Measurements from ENCODE around the gene KNCN. TPM values are rescaled to one million over a fixed set of nuclear protein-coding genes. Genes with fewer than 3 reads are reported as not detected.

Gene KNCN
- total RNA-seq, 1 donor from 2014 or later: not detected

DNA sequence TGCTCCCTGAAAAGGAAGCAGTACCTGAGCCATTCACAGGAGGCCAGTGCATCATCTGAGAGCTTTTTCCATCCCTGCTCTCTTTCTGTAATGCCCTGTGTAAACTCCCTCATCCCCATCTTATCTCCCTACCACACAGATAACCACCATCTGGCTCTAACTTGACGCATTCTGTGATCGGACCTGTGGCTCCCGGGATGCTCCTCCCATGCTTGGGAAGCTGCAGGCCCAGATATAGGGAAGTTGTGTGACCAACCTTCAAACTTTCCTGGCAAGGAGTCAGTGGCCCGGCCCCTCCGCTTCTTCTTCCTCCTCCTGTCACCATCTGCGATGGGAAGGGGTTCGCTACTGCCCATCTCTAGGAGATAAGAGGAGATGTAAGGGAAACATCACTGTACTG is 31.5 kb upstream of the KNCN start:
- H3K36me3 ChIP-seq (ENCODE audit: control insufficient read depth, insufficient read depth, low read length): no peaks in the 10 kb centered on the region

DNA sequence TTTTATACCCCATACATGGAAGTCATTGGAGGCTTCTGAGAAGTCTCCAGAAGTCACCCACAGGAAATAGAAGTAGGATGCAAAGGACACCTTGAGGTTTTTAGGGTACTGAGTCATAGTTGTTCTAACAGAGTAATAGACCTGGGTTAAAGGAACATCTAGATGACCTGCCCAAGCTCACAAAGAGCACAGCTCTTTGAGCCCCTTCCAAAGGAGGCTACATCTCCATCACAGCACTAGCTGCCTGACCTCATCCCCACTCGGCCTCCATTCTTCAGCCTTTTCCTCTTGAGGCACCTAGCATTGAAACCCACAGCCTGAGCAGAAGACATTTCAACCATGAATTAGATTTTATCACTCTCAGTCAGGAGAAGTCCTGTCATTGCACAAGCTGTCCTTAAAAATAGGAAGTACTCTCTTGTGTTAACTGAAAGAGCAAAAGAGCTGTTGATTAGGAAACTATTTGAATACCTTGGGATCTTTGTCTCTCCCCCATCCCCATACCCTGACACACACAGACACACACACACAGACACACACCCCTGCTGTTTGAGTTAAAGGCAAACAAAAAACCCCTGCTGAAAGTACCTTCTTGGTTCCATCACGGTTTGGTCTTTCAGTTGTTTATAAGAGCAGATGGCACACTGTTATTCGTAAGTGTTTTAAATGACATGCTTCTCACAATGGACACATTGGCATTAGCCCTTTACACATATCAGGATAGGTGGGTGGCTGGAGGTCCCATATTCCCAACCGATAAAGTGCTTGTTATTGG is 30.4 kb upstream of the KNCN start:
- TF ChIP-seq, protein P1, sequence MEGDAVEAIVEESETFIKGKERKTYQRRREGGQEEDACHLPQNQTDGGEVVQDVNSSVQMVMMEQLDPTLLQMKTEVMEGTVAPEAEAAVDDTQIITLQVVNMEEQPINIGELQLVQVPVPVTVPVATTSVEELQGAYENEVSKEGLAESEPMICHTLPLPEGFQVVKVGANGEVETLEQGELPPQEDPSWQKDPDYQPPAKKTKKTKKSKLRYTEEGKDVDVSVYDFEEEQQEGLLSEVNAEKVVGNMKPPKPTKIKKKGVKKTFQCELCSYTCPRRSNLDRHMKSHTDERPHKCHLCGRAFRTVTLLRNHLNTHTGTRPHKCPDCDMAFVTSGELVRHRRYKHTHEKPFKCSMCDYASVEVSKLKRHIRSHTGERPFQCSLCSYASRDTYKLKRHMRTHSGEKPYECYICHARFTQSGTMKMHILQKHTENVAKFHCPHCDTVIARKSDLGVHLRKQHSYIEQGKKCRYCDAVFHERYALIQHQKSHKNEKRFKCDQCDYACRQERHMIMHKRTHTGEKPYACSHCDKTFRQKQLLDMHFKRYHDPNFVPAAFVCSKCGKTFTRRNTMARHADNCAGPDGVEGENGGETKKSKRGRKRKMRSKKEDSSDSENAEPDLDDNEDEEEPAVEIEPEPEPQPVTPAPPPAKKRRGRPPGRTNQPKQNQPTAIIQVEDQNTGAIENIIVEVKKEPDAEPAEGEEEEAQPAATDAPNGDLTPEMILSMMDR (IDR thresholded peaks at IDR 0.05; ENCODE audit: insufficient read depth, low read length, poor library complexity, severe bottlenecking): no peak
- Histone ChIP-seq H3K4me3 (ENCODE audit: low read depth, low read length) (no peak overlapping the region), H3K36me3 (ENCODE audit: control insufficient read depth, insufficient read depth, low read length) (no peaks in the 10 kb centered on the region), H3K27me3 (ENCODE audit: control insufficient read depth, insufficient read depth, low read length) (no peaks in the 10 kb centered on the region)
- no peak for DNase-seq (ENCODE audit: low read depth)

More for the DNA sequence above, 31.5 kb upstream of the KNCN start:
- Histone ChIP-seq H3K27me3 (ENCODE audit: control insufficient read depth, insufficient read depth, low read length) (no peaks in the 10 kb centered on the region), H3K4me3 (ENCODE audit: low read depth, low read length) (no peak overlapping the region)
- TF ChIP-seq, protein P1 (IDR thresholded peaks at IDR 0.05; ENCODE audit: insufficient read depth, low read length, poor library complexity, severe bottlenecking): no peak
- no peak for DNase-seq (ENCODE audit: low read depth)

DNA sequence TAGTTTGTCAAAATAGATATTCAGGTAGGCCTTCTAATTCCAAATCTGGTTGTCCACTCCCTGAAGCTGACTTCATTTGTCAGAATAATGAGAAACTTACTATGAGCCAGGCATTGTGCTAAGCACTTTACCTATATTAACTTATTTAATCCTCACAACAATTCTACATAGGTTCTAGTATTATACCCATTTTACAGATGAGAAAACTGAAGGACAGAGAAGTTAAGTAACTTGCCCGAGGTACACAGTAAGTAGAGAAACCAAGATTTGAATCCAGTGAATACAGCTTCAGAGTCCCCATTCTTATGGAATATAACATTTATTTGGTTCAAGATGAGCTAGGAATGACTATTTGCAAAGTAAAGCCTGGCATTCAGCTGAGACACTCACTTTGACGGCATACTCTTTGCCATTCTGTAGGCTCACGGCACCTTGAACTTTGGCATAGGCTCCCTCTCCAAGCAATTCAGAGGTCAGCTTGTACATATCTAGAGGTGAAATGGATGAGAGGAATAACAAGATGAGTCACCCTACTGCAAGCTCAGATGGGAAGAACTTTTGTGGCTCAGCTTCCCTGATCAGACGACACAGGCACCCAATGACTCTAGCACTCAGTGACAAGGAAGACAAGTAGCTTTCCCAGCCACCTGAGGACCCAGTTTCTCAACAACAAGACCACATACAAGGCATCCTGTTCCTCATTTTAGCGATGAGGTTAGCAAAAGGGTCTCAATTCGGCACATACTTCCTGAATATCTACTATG is 28.9 kb upstream of the KNCN start:
- TF ChIP-seq, protein P1 (IDR thresholded peaks at IDR 0.05; ENCODE audit: insufficient read depth, low read length, poor library complexity, severe bottlenecking): no peak
- no peak for DNase-seq (ENCODE audit: low read depth)
- Histone ChIP-seq H3K27me3 (ENCODE audit: control insufficient read depth, insufficient read depth, low read length) (no peaks in the 10 kb centered on the region), H3K4me3 (ENCODE audit: low read depth, low read length) (no peak overlapping the region), H3K36me3 (ENCODE audit: control insufficient read depth, insufficient read depth, low read length) (no peaks in the 10 kb centered on the region)

DNA sequence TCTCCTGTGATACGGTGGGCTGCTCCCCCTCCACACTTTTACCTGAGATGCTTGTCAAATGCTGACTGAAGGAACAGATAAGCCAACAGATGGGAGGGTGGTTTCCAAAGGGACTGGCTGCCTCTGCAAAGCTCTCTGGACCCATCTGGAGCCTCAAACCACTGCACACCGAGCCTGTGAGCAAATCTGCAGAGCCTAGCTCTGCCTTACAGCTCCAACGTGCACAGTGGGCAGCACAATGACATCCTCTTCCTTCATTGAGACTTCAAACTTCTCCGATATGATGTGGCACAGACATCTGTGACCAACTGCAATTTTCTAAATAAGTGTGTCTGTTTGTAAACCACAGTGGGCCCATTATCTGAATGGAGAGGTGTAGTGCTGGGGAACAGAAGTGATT is 26.2 kb upstream of the KNCN start:
- H3K36me3 ChIP-seq (ENCODE audit: control insufficient read depth, insufficient read depth, low read length): no peaks in the 10 kb centered on the region
- no peak overlapping the region for H3K4me3 ChIP-seq (ENCODE audit: low read depth, low read length)
- DNase-seq (ENCODE audit: low read depth): no peak
- no peaks in the 10 kb centered on the region for H3K27me3 ChIP-seq (ENCODE audit: control insufficient read depth, insufficient read depth, low read length)
- TF ChIP-seq, protein P1 (IDR thresholded peaks at IDR 0.05; ENCODE audit: insufficient read depth, low read length, poor library complexity, severe bottlenecking): no peak

DNA sequence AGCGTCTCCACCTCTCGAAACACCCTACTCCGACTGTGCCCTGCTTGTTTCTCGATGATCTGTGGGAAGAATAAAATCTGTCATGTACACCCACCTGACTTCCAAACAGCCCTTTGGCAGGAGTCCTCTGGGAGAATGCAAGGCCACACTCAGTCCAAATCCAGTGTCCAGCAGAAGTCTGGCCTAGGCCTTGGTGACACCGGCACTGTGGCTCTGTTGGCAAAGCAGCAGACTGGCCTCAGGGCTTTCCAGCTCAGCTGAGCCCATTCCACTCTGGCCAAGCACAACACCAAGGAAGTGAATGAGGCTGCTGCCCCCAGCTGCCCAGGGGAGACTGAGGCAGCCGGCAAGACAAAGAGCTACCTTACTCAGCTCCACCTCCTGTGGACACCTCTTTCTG is 25.1 kb upstream of the KNCN start:
- Histone ChIP-seq H3K4me3 (ENCODE audit: low read depth, low read length) (no peak overlapping the region), H3K27me3 (ENCODE audit: control insufficient read depth, insufficient read depth, low read length) (no peaks in the 10 kb centered on the region), H3K36me3 (ENCODE audit: control insufficient read depth, insufficient read depth, low read length) (no peaks in the 10 kb centered on the region)
- DNase-seq (ENCODE audit: low read depth): no peak
- TF ChIP-seq, protein P1 (IDR thresholded peaks at IDR 0.05; ENCODE audit: insufficient read depth, low read length, poor library complexity, severe bottlenecking): no peak
